CD4-positive, alpha-beta T cell treated with Interleukin-4 for 4 hours (primary cell): ENCODE measurements around the gene TTC34.
"Not testable (repeated sequence)": the region's sequence is repeated elsewhere in the genome, so short reads cannot be mapped to it uniquely, and the experiment has no call there.

Experiments used
- DNase-seq: peaks from one replicate; pipeline ENCODE4 v3.0.0-alpha.2; 2020

The TTC34 gene

GRCh38 chr1:2759433-2759832, 42.1 kb downstream of the TTC34 start:
- DNase-seq, result not testable (repeated sequence)

- not testable (repeated sequence) for DNase-seq
Measured at GRCh38 chr1:2757519-2757918, 44.0 kb downstream of the TTC34 start.

- not testable (repeated sequence) for DNase-seq
Measured at GRCh38 chr1:2755426-2755825, 46.1 kb downstream of the TTC34 start.

- DNase-seq, result not testable (repeated sequence)
Measured at GRCh38 chr1:2754597-2754996, 46.9 kb downstream of the TTC34 start.

GRCh38 chr1:2752503-2752902, 49.0 kb downstream of the TTC34 start:
- DNase-seq, result not testable (repeated sequence)

- DNase-seq, result not testable (repeated sequence)
Measured at GRCh38 chr1:2751866-2752265, 49.6 kb downstream of the TTC34 start.

- not testable (repeated sequence) for DNase-seq
Measured at GRCh38 chr1:2750766-2751730, 50.4 kb downstream of the TTC34 start.

- DNase-seq, result not testable (repeated sequence)
Measured at GRCh38 chr1:2750041-2750680, 51.3 kb downstream of the TTC34 start.

- not testable (repeated sequence) for DNase-seq
Measured at GRCh38 chr1:2748626-2749025, 52.9 kb downstream of the TTC34 start.

GRCh38 chr1:2694796-2695195, 106.7 kb downstream of the TTC34 start:
- DNase-seq, result not testable (repeated sequence)

GRCh38 chr1:2690180-2690579, 111.3 kb downstream of the TTC34 start:
- DNase-seq, result not testable (repeated sequence)

GRCh38 chr1:2688336-2688665, 113.2 kb downstream of the TTC34 start:
- DNase-seq, result not testable (repeated sequence)

- DNase-seq, result not testable (repeated sequence)
Measured at GRCh38 chr1:2687638-2688335, 113.7 kb downstream of the TTC34 start.

GRCh38 chr1:2687174-2687591, 114.3 kb downstream of the TTC34 start:
- not testable (repeated sequence) for DNase-seq

GRCh38 chr1:2686091-2686863, 115.2 kb downstream of the TTC34 start:
- DNase-seq, result not testable (repeated sequence)

- not testable (repeated sequence) for DNase-seq
Measured at GRCh38 chr1:2685671-2686070, 115.8 kb downstream of the TTC34 start.

- DNase-seq, result not testable (repeated sequence)
Measured at GRCh38 chr1:2684878-2685277, 116.6 kb downstream of the TTC34 start.

GRCh38 chr1:2684000-2684399, 117.5 kb downstream of the TTC34 start:
- not testable (repeated sequence) for DNase-seq

- DNase-seq, result not testable (repeated sequence)
Measured at GRCh38 chr1:2683321-2683741, 118.2 kb downstream of the TTC34 start.

- DNase-seq, result not testable (repeated sequence)
Measured at GRCh38 chr1:2682879-2683278, 118.6 kb downstream of the TTC34 start.

GRCh38 chr1:2676726-2677125, 124.8 kb downstream of the TTC34 start:
- DNase-seq, result not testable (repeated sequence)

GRCh38 chr1:2671656-2672055, 129.8 kb downstream of the TTC34 start:
- DNase-seq, result not testable (repeated sequence)
